Measurements from ENCODE around the gene HES3.

The HES3 gene, protein sequence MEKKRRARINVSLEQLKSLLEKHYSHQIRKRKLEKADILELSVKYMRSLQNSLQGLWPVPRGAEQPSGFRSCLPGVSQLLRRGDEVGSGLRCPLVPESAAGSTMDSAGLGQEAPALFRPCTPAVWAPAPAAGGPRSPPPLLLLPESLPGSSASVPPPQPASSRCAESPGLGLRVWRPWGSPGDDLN

DNA sequence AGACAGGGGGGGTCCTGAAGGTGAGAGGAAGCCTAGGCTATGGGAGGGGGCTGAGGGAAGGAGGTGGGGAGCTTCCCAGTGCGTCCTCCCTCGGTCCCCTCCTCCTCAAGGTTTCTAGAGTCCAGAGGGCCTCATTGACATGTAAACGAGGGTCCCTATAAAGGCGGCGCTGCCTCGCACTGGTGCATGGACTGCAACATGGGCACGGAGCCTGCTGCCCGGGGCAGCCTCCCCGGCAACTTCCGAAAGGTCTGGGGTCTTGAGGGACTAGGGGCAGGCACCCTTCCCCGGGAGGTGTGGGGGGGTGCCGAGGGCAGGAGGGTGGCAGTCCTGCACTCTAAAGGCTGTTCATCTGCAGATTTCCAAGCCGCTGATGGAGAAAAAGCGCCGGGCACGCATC lies at the start of gene HES3:
Gene HES3, plus strand, starts transcription at position 187 of the 400 bp plus-strand sequence. Its CDS starts 187 bp downstream, at position 374.
- no peak for DNase-seq (ENCODE audit: low read depth)

DNA sequence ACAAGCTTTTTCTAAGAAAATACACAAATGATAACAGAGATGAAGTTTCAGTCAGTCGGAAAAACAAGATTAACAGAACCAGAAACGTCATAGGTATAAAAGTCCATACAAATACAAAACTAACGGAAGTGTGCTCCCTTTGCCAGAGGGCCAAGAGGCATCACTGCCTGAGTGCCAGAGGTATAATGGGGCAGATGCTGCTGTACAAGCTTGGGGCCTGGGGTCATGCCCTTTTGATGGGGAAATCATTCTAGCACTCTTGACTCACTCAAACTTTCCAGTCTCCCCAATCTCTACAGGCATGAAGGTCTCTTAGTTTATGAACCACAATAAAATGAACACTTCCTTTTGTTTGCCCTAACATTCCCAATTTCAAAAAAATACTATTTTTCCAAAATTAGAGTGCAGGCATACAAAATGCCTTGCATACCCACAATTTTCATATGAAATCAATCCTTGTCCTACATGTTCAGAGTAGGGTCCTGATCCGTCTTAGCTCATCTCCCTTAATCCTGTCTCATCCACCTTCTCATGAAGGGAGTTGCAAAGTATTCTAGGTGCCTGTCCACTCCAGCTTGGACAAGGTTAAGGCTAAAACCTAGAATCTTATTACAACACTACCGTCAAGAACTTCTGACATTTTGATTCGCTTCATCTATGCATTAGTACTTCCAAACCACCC lies 46.1 kb upstream of the HES3 start:
- no peak for DNase-seq (ENCODE audit: low read depth)

DNA sequence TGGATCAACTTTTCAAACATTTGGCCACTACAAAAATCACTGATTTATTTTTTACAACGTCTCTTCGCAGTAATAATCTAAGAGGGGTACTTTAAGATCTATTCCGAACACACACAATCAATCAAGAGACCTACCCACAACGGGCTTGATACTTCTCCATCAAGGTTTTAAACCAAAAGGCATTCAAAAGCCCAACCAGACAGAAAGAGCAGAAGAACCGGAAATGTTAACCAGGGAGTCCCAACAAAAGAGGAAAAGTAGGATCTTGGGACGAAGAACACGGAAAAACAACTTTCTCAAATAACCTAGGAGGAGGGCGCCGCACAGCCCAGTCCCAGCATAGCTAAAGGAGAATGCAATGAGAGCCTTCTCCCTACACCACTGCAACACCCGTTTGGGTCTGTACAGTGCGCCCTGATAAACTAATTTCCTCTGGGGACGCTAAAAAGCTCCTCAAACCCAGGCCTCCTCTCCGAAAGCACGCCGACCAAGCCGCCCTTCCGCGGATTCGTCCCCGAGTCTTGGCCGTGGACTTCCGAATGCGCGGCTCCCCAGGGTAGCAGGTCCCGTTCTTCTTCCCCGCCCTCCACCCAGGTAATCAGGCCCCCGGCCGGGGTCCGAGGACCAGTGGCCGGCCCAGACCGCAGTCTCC lies 45.2 kb upstream of the HES3 start:
- no peak for DNase-seq (ENCODE audit: low read depth)

DNA sequence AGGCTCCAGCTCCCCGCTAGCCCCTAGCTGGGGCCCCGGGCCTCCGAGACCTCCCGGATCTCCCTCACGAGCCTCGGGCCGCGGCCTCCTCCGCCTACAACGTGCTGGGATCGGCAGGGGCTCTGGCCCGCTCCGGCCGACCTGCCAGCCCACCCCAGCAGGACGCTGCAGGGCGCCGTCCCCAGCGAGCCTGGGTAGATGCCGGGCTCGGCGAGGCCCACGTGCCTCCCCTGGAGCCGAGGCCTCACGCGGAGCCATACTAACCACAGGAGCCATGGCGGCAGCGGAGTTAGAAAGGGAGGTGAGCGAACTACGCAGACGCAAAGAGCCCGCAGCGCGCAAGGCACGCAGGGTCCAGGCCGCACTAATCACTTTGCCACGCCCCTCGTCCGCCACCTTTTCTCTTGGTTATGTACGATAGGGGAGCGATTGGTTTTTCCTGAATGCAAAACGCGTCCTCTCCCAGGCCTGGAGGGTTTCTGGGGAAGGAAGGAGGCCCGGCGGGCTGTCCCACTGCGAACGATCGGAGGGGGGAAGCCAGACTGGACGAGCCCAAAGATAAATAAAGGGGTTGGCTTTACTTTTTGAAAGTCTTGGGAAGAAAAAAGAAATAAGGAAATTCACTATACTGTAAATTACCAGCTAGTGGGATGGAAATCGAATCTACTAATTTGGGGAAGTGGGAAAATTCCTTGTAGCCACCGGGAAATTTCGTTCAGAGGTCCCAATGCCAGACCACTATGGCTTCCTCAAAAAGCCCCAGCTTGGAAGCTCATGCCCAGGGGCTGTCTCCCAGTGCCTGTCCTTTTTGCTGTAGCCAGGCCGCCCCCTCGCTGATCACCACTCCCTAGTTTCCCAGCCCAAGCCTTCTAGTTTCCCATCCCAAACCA lies 44.4 kb upstream of the HES3 start, which contains the start of gene RPL22:
Gene RPL22, minus strand, starts transcription at position 298 of the 890 bp plus-strand sequence. Its CDS starts 22 bp downstream, at position 276.
- peak; percentile 96 for DNase-seq (ENCODE audit: low read depth)

DNA sequence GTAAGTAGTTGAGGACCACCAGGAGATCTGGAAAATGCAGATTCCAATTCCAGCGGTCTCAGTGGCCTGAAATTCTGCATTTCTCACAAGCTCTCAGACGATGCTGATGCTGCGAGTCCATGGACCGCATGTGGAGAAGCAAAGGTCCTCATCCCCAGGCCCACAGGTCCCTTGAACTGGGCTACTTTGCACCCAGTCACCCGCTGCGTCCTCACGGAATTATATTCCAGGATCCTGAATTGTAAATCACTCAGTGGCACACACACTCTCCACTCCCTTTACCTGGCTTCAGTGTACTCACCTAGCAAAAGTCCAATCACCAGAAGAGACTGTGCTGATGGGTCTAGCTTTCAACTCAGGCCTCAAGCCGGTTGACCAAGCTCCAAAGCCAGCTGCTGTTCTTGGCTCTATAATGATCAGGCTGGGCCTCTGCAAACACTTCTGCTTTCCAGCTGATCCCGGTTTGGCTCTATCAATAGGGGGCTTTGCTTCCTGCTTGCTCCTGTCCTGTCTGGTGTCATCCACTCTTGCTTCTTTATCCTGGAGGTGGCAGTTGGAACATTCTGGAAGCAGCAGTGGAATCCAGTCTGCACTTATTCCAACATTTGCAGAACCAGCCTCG lies 43.7 kb upstream of the HES3 start:
- no peak for DNase-seq (ENCODE audit: low read depth)

DNA sequence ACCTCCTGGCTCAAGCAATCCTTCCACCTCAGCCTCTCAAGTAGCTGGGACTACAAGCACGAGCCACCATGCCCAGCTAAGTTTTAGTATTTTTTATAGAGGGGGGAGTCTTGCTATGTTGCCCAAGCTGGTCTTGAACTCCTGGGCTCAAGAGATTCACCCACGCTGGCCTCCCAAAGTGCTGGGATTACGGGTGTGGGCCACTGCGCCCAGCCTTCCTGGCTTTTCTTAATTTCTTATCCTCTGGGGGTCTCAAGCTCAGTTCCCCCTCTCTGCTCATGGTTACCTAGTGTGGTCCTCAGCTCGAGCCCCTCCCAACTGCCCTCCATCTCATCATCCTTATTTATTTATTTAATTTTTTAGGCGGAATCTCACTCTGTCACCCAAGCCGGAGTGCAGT lies 41.7 kb upstream of the HES3 start:
- no peak for DNase-seq (ENCODE audit: low read depth)

DNA sequence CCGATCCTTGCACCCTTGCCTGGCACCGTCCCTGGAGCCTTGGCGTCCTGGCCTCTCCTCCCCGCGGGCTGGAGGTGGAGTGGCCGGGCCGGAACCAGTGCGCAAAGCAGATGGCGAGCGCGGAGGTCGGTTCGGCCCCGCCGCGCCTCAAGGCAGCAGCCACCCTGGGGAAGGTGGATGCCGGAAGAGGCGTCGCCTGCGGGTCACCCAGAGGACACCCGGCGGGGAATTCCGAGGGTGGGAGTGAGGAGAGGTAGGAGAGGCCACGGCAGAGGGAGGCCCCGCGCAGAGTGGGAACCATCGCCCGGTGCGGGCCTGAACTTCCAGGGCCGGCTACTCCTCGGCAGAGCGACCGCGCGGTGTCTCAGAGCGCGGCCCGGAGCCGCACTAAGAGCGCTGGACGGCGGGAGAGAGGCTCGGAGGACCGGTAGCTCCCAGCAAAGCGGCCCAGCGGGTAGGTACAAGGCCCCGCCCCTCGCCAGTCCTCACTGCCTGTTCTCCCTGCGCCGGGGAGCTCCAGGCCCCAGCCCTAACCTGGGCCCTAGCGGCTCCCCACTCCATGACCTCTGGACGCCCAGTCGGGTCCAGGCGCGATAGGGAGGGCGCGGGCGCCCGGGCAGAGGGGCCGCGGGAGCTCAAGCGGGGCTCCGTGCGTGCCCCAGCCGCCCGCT lies 38.0 kb upstream of the HES3 start, which contains the start of gene RNF207:
Gene RNF207, plus strand, starts transcription at position 271 of the 671 bp plus-strand sequence. CDS start 417 bp downstream, outside the sequence.
- DNase-seq (ENCODE audit: low read depth) = peak; percentile 61

DNA sequence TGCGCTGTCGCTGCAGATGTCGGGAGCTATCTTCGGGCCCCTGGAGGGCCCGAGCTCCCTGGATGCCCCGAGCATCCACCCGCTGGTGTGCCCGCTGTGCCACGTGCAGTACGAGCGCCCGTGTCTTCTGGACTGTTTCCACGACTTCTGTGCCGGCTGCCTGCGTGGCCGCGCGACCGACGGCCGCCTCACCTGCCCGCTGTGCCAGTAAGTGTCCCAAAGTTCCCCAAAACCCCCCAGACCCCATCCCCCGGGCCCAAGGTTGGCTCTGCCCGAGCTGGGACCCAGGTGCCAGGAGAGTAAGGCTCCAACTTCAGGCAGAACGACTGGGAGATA lies 37.5 kb upstream of the HES3 start:
- DNase-seq (ENCODE audit: low read depth) = no peak

DNA sequence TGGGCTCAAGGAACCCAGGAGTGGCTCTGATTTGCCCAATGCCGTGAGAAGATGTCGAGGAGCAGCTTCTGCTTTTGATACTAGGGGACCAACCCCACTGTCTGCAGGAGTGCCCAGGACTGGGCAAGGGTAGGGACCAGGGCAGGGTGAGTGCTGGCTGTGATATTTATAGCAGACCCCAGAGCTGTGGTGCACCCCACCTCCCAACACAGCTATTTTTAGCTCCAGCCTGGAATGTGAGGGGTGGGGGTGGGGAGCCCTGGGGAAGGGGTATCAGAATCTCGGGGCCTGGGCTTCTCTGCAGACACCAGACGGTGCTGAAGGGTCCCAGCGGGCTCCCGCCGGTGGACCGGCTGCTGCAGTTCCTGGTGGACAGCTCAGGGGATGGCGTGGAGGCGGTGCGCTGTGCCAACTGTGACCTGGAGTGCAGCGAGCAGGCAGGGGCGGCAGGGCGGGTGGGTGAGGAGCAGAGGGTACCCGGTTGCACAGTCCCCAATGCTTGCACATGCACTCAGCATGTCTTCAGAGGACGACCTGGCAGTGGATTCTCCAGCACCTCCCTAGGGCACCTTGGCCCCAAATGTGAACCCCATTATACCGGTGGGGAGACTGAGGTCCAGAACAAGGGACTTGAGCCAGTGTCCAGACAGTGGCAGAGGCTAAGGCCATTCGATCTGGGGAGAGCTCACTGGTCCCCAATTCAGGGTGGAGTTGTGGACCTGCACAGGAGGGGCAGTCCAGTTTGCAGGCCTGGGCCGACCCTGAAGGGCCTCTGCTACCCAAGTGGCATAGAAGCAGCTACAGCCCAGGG lies 36.7 kb upstream of the HES3 start:
- no peak for DNase-seq (ENCODE audit: low read depth)

DNA sequence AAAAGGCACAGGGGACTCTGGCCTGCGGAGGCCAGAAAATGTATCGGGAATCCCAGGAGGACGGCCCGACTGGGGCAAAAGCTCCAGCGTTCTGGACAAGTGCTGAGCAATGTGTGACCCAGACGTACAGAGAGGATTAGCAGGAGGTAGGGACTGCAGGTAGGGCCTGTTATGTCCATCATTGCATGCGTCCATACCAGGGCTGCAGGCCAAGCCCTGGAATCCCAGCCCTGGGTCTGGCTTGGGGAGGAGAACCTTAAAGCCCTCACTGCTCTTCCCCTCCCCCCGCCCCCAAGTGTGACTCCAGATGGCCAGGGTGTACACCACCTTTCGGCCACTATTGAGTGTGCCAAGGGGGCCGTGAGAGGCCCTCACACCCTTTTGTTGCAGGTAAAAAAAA lies 36.1 kb upstream of the HES3 start:
- no peak for DNase-seq (ENCODE audit: low read depth)

DNA sequence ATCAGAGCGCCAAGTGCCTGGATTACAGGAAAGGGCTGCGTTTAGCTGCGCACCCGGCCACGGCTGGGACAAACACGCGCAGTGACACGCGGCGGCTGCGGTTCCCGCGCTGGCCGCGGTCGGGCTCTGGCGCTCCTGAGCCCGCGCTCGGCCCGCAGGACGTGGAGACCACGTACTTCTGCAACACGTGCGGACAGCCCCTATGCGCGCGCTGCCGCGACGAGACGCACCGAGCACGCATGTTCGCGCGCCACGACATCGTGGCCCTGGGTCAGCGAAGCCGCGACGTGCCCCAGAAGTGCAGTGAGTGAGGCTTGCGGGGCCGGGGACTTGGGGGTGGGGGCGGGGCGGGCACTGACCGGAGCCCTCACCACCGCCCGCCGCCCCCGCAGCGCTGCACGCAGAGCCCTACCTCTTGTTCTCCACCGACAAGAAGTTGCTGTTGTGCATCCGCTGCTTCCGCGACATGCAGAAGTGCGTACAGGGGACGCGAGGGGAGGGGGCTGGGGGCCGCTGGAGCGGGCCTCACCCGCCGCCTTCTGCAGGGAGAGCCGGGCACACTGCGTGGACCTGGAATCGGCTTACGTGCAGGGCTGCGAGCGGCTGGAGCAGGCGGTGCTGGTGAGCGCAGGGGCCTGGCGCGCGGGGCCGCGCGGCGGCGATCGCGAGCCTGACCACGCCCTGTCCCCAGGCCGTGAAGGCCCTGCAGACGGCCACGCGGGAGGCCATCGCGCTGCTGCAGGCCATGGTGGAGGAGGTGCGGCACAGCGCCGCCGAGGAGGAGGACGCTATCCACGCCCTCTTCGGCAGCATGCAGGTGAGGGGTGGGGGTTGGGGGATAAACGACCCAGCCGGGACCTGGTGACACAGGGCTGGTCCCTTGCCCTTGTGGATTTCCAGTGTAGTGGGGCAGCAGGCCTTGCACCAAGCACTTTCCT lies 35.0 kb upstream of the HES3 start:
- DNase-seq (ENCODE audit: low read depth) = no peak

DNA sequence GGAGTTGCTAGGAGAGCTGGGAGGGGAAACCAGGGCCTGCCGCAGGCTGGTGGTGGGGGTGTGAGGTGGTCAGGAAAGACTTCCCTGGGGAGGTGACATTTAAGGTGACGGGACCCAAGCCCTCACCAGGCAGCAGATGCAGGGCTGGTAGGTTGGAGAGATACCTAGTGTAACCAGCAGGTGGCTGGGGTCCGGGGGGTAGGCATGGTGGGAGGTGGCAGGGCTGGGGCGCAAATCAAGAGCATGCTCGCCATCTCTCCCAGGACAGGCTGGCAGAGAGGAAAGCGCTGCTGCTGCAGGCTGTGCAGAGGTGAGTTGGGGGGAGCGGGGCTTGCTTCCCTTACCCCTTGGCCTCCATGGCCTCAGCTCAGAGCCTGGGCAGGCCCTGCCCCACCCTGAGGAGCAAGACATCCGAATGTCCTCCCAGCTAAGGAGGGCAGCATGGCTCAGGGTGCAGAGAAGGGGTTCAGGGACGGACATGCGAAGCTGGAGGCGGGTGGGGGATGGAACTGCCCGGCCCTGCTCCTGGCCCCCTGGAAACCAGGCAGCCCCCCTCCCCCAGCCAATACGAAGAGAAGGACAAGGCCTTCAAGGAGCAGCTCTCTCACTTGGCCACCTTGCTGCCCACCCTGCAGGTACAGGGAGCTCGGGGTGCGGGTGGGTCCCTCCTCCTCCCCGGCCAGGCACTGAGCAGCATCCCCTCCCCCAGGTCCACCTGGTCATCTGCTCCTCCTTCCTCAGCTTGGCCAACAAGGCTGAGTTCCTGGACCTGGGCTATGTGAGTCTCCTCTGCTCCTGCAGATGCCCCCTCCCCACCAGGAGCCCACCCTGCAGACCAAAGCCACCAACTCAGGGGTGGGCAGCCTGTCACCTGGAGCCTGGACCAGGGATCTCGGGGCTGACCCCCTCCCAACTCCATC lies 34.1 kb upstream of the HES3 start:
- no peak for DNase-seq (ENCODE audit: low read depth)

DNA sequence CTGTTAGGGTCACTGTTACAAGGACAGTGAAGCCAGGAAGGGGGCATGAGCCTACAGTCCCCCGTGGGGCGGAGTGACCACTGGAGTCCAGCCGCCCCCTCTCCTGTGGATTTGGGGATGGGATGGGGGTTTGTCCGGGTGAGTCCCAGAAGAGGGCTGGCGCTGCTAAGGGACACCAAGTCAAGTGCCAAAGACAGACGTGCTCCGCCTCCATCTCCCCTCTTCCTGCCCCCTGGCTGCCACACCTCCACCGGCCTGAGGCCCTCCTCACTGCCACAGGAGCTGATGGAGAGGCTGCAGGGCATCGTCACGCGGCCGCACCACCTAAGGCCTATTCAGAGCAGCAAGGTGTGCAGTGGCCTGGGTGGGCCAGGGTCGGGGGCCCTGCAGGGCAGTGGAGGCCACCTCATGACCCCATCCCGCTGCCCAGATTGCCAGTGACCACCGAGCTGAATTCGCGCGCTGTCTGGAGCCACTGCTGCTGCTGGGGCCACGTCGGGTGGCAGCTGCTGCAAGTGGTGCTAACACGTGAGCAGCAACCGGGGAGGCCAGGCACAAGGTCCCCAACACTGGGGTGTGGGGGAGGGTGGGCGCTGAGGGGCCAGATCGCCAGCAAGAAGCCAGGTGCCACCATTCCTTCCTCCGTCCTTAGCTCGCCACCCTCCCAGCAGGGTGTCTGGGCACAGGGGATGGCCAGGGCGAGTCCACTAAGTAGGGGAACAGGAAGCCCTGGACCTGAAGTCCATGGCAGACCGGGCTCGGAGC lies 33.2 kb upstream of the HES3 start:
- DNase-seq (ENCODE audit: low read depth) = no peak

DNA sequence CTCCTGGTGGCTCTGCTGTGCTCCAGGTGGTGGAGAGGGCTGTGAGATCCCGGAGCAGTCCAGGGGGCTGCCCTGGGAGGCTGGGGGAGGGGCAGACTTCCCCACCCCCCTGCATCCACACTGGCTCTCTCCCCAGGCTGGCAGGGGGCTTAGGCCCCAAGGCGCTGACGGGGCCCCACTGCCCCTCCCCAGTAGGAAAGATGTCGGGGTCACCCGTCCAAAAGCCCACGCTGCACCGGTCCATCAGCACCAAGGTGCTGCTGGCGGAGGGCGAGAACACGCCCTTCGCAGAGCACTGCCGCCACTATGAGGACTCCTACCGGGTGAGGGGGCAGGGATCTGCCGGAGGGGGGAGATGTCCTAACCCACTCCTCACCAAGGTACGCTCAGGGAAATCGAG lies 32.2 kb upstream of the HES3 start:
- DNase-seq (ENCODE audit: low read depth) = no peak

DNA sequence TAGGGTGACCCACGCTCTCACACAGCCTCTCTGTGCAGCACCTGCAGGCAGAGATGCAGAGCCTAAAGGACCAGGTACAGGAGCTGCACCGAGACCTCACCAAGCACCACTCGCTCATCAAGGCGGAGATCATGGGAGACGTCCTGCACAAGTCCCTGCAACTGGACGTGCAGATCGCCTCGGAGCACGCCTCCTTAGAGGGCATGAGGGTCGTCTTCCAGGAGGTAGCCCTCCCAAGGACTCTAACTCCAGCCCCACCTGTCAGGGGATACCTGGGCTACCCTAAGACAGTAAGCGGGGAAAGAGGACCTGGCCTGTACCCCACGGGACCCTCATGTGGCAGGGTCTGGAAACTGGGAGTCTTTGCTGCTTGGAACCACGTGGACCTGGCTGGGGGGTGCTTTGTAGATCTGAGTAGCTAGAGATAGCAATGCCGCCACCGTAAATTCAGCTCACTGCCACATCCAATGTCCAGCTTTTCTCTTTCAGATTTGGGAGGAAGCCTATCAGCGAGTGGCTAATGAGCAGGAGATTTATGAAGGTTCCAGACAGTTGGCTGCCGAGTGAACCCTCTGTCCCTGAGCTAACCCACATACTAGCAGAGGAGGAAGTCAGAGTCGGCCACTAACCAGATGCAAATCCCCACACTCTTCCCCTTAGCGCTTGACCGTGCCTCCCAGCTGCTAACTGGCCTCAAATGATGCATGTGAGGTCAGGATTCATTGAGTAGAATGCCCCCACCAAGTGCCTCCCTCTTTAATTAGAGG lies 31.6 kb upstream of the HES3 start:
- no peak for DNase-seq (ENCODE audit: low read depth)

DNA sequence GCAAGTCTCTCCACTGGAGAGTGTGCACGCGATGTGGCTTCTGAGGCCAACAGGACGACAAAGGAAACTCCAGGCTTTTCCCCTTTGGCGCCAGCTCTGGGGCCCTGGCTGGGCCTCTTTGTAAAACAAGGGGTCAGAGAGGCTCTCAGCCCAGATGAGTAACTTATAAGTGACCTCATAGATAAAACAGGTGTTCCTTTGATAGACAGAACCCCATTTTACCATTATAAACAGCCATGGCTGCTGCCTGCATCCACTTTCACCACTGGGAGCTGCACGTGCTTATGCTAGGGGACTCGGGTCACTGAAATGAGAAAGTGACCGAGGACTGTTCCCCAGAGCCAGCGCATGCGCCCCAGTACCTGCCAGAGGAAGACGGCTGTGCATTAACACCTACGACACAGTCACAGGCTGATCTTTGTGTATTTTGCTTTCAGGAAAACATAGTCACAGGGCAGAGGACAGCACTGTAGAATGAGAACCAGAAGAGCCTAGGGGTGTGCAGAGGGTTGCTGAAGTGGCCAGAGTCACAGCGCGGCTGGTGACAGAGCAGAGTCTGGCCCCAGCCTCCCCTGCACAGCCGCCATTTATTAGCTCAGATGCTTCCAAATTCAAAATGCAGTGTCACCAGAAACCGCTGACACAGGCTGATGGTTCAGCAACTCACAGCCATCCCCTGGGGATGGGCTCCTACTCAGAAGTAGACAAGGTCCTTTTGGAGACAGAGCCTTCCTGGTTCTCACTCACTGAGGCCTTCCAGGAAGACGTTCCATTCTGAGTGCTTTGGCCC lies 25.4 kb upstream of the HES3 start:
- DNase-seq (ENCODE audit: low read depth) = no peak

Measured in activated T-cell treated with anti-CD3 and anti-CD28 coated beads for 24 hours (primary cell).